ENCODE measurements around the gene OR2B6. TPM values are rescaled to one million over a fixed set of nuclear protein-coding genes. Genes with fewer than 3 reads are reported as not detected.

OR2B6 gene
- total and polyA plus RNA-seq, 2 of the 13 experiments (the other 11 are each of a cell fraction or from before 2014, with no cell fraction given), result 1.2 TPM; not detected in 1

DNA sequence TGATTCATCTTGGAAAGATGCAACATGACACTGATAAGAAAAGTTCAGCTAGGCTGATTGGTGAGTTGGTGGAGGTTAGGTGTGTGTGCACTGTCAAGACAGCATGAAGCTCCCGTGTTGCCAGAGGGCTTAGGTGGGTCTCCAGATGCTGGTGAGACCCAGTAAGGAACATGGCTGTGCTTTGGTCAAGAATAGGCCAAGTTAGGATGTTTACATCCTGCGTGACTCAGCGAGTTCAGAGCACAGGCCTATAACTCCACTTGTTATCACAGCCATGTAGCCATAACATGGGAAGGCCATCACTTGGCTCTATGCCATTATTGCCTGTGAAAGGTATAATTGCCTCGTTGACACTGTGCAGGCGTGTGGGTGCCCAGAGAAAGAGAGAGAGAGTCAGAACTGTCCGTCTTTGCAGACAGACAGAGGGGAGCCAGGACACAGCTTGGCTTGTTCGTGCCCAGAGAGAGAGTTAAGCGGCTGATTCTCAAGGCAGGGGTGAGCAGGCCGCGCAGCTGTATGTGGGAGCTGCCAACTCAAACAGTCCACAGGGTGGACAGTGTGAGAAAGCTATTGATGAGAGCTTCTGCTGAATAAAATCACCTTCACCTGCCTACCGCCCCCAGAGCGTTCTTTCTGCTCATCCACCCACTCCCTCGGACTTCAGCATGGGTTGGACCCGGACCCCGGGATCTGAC lies 43.5 kb downstream of the OR2B6 start:
- no peak for FAIRE-seq

More for the DNA sequence above, 43.5 kb downstream of the OR2B6 start:
- Histone ChIP-seq H2AFZ (ENCODE audit: low read length) (no peak overlapping the region), H3K9me3 (ENCODE audit: low read length) (no peaks in the 10 kb centered on the region), H4K20me1 (ENCODE audit: insufficient read depth, low read length) (no peaks in the 10 kb centered on the region), H3K4me3 (replicated peaks in 1 of 3; ENCODE audit: insufficient read depth in 1 of 3, low read depth in 2 of 3, low read length in 3 of 3) (no peak overlapping the region), H3K36me3 (replicated peaks in 1 of 2; ENCODE audit: control insufficient read depth in 1 of 2, insufficient read depth in 2 of 2, low read length in 2 of 2) (no peaks in the 10 kb centered on the region), H3K9ac (ENCODE audit: insufficient read depth, low read depth, low read length) (no peak overlapping the region), H3K79me2 (ENCODE audit: insufficient read depth, low read length) (no peaks in the 10 kb centered on the region), H3K27ac (ENCODE audit: extremely low read length, insufficient read depth, low read length) (no peak overlapping the region), H3K27me3 (ENCODE audit: control insufficient read depth in 1 of 2, insufficient read depth in 2 of 2, low read length in 2 of 2) (peaks cover 0 to 17% of the 10 kb centered on the region in 2 experiments; a peak in 2 of 5 replicates), H3K4me1 (ENCODE audit: insufficient read depth, low read length) (no peaks in the 10 kb centered on the region), H3K4me2 (ENCODE audit: low read depth, low read length) (no peak overlapping the region)
- CTCF ChIA-PET (ENCODE audit: low intra/inter-chr PET ratio, low total read pairs), result no interaction called here
- BruUV-seq (replicated peaks), result no TSS peak
- DNase-seq (ENCODE audit: low spot score) (no peak), ATAC-seq (no peak)
- POLR2A ChIA-PET, result no interaction called here
- intact Hi-C loops (cut with micrococcal nuclease; ENCODE audit: unreplicated experiment) (no loop called here), in situ Hi-C loops (cut with HindIII; ENCODE audit: extremely low pct_ligation_motif_present, low pct_unique_long_range_greater_than_20kb) (no loop called here)
- WGBS (ENCODE audit: low lambda C conversion rate), result 44% methylated on average over 15 of the region's 15 CpGs
- TF ChIP-seq, protein P1, sequence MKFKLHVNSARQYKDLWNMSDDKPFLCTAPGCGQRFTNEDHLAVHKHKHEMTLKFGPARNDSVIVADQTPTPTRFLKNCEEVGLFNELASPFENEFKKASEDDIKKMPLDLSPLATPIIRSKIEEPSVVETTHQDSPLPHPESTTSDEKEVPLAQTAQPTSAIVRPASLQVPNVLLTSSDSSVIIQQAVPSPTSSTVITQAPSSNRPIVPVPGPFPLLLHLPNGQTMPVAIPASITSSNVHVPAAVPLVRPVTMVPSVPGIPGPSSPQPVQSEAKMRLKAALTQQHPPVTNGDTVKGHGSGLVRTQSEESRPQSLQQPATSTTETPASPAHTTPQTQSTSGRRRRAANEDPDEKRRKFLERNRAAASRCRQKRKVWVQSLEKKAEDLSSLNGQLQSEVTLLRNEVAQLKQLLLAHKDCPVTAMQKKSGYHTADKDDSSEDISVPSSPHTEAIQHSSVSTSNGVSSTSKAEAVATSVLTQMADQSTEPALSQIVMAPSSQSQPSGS (CRISPR knock-in tag; IDR thresholded peaks at IDR 0.05), result no peak
- TF ChIP-seq ZNF136 (CRISPR knock-in tag; IDR thresholded peaks at IDR 0.05; ENCODE audit: low read depth) (no peak), KLF15 (CRISPR knock-in tag; IDR thresholded peaks at IDR 0.05; ENCODE audit: borderline replicate concordance) (no peak), TRIM24 (CRISPR knock-in tag; IDR thresholded peaks at IDR 0.05) (no peak), ZNF556 (CRISPR knock-in tag; IDR thresholded peaks at IDR 0.05; ENCODE audit: borderline replicate concordance) (no peak), ZNF530 (CRISPR knock-in tag; IDR thresholded peaks at IDR 0.05; ENCODE audit: low read depth) (no peak), PAX8 (CRISPR knock-in tag; IDR thresholded peaks at IDR 0.05; ENCODE audit: borderline replicate concordance) (no peak), ZNF878 (CRISPR knock-in tag; IDR thresholded peaks at IDR 0.05) (no peak), PCBP1 (IDR thresholded peaks at IDR 0.05; ENCODE audit: borderline replicate concordance, low read depth, low read length) (no peak), JUN (CRISPR knock-in tag; IDR thresholded peaks at IDR 0.05) (no peak), ZKSCAN5 (CRISPR knock-in tag; IDR thresholded peaks at IDR 0.05) (no peak), ZNF383 (CRISPR knock-in tag; IDR thresholded peaks at IDR 0.05; ENCODE audit: borderline replicate concordance) (no peak), GZF1 (CRISPR knock-in tag; IDR thresholded peaks at IDR 0.05) (no peak), ZNF816 (CRISPR knock-in tag; IDR thresholded peaks at IDR 0.05; ENCODE audit: borderline replicate concordance) (no peak), TOE1 (CRISPR knock-in tag; IDR thresholded peaks at IDR 0.05) (no peak)
